NCI-H187 (cell line): ENCODE measurements around the gene SIGLEC7.
A peak's percentile ranks its signal among the peaks of the same experiment; 100 is the strongest.

Source experiments
- DNase-seq, 2 experiments: peaks; one replicate each; lab custom pipeline; 2025; lab: John Stamatoyannopoulos, UW

The SIGLEC7 gene

GRCh38 chr19:51168564-51169282, 26.6 kb downstream of the SIGLEC7 start:
- no peak for DNase-seq

- DNase-seq = peak; percentile 42 to 55
These were observed 27.3 kb downstream of the SIGLEC7 start for GRCh38 chr19:51169283-51169918.

GRCh38 chr19:51172223-51172622, 30.1 kb downstream of the SIGLEC7 start:
- no peak for DNase-seq

- DNase-seq = no peak
These were observed 31.6 kb downstream of the SIGLEC7 start for GRCh38 chr19:51173681-51174080.

- DNase-seq = no peak
These were observed 37.2 kb downstream of the SIGLEC7 start for GRCh38 chr19:51179256-51179655.

GRCh38 chr19:51181377-51181912, 39.3 kb downstream of the SIGLEC7 start:
- no peak for DNase-seq

GRCh38 chr19:51181913-51182419, 39.9 kb downstream of the SIGLEC7 start:
- DNase-seq = no peak

GRCh38 chr19:51183629-51184028, 41.5 kb downstream of the SIGLEC7 start:
- DNase-seq = no peak

GRCh38 chr19:51185069-51185867, 43.2 kb downstream of the SIGLEC7 start:
- no peak for DNase-seq

GRCh38 chr19:51185868-51186215, 43.7 kb downstream of the SIGLEC7 start:
- DNase-seq = no peak

- DNase-seq = no peak
These were observed 44.2 kb downstream of the SIGLEC7 start for GRCh38 chr19:51186323-51186722.

GRCh38 chr19:51187395-51188226, 45.5 kb downstream of the SIGLEC7 start:
- DNase-seq = no peak

- DNase-seq = no peak
These were observed 46.1 kb downstream of the SIGLEC7 start for GRCh38 chr19:51188227-51188559.

- DNase-seq = no peak
These were observed 50.6 kb downstream of the SIGLEC7 start for GRCh38 chr19:51192689-51193088.

- no peak for DNase-seq
These were observed 52.6 kb downstream of the SIGLEC7 start for GRCh38 chr19:51194527-51195315.

GRCh38 chr19:51195316-51195586, 53.1 kb downstream of the SIGLEC7 start:
- DNase-seq = no peak

GRCh38 chr19:51195616-51196015, 53.5 kb downstream of the SIGLEC7 start:
- DNase-seq = no peak

- no peak for DNase-seq
These were observed 54.1 kb downstream of the SIGLEC7 start for GRCh38 chr19:51196181-51196580.

GRCh38 chr19:51198641-51199040, 56.5 kb downstream of the SIGLEC7 start:
- DNase-seq = no peak

GRCh38 chr19:51200071-51200666, 58.1 kb downstream of the SIGLEC7 start:
- no peak for DNase-seq

GRCh38 chr19:51201712-51202111, 59.6 kb downstream of the SIGLEC7 start:
- DNase-seq = no peak
